CD4-positive, alpha-beta T cell treated with Interleukin-6 for 4 hours (primary cell): Measurements from ENCODE around the gene VAMP8.
"Not testable (repeated sequence)": the region's sequence is repeated elsewhere in the genome, so short reads cannot be mapped to it uniquely, and the experiment has no call there.

Source experiments
- DNase-seq: peaks from one replicate; pipeline ENCODE4 v3.0.0-alpha.2; 2020; ENCODE audit warnings: mixed read lengths

The VAMP8 gene

GRCh38 chr2:85583667-85584353 lies 6.4 kb downstream of the VAMP8 start:
- DNase-seq = peak; percentile 48

GRCh38 chr2:85584354-85584856 lies 7.0 kb downstream of the VAMP8 start, which contains the start of gene VAMP5:
VAMP5 (plus strand) TSS chr2:85584431; CDS start chr2:85584491, 60 bp downstream.
- DNase-seq = peak; percentile 67

- no peak for DNase-seq
These were observed 7.7 kb downstream of the VAMP8 start for GRCh38 chr2:85584857-85585780.

- no peak for DNase-seq
These were observed 8.4 kb downstream of the VAMP8 start for GRCh38 chr2:85585781-85586105.

GRCh38 chr2:85588236-85588635 lies 10.8 kb downstream of the VAMP8 start:
- no peak for DNase-seq

GRCh38 chr2:85588645-85589044 lies 11.3 kb downstream of the VAMP8 start:
- DNase-seq = no peak

- no peak for DNase-seq
These were observed 11.8 kb downstream of the VAMP8 start for GRCh38 chr2:85589181-85589580.

GRCh38 chr2:85589982-85590791 lies 12.8 kb downstream of the VAMP8 start:
- no peak for DNase-seq

GRCh38 chr2:85590950-85591349 lies 13.6 kb downstream of the VAMP8 start:
- no peak for DNase-seq

GRCh38 chr2:85591563-85591962 lies 14.2 kb downstream of the VAMP8 start:
- no peak for DNase-seq

- not testable (repeated sequence) for DNase-seq
These were observed 14.9 kb downstream of the VAMP8 start for GRCh38 chr2:85592299-85592698.

GRCh38 chr2:85593023-85593422 lies 15.6 kb downstream of the VAMP8 start:
- DNase-seq = no peak

- no peak for DNase-seq
These were observed 17.4 kb downstream of the VAMP8 start for GRCh38 chr2:85594715-85595300.

GRCh38 chr2:85595301-85596025 lies 18.1 kb downstream of the VAMP8 start, which contains the start of gene RNF181:
RNF181 (plus strand) TSS chr2:85595745; CDS start chr2:85595764, 19 bp downstream.
- peak; percentile 90 for DNase-seq

- no peak for DNase-seq
These were observed 18.6 kb downstream of the VAMP8 start for GRCh38 chr2:85596026-85596333.

- DNase-seq = no peak
These were observed 19.2 kb downstream of the VAMP8 start for GRCh38 chr2:85596486-85597143.

- no peak for DNase-seq
These were observed 19.9 kb downstream of the VAMP8 start for GRCh38 chr2:85597241-85597640.

- no peak for DNase-seq
These were observed 21.4 kb downstream of the VAMP8 start for GRCh38 chr2:85598594-85599340.

- DNase-seq = no peak
These were observed 22.3 kb downstream of the VAMP8 start for GRCh38 chr2:85599468-85600234.

GRCh38 chr2:85600235-85600575 lies 22.8 kb downstream of the VAMP8 start:
- no peak for DNase-seq
